Myometrial cell (primary cell): ENCODE measurements around the gene CHST1. TPM values are rescaled to one million over a fixed set of nuclear protein-coding genes. Genes with fewer than 3 reads are reported as not detected.

Experiments used
- total RNA-seq: library from RNA; depleted of rRNA; stranded (reverse); fragments of >200 nt; gene quantifications from 2 replicates; pipeline ENCODE4 v1.2.3, GENCODE V29; 2015

The CHST1 gene
- total RNA-seq = 1.1 and 1.4 TPM in 2 replicates

GRCh38 chr11:45665206-45665932 is at the start of gene CHST1:
Gene CHST1 (minus strand): TSS chr11:45665622. CDS start chr11:45650923, 14,699 bp downstream.

Other genes with a start within 250 kb of the CHST1 start
- 22.8 and 31.5 TPM in 2 replicates for gene SLC35C1, start 139.5 kb upstream of the CHST1 start, total RNA-seq
- 7.4 and 7.8 TPM in 2 replicates for gene CRY2, start 181.9 kb upstream of the CHST1 start, total RNA-seq
- 11.9 and 17.3 TPM in 2 replicates for gene MAPK8IP1, start 220.0 kb upstream of the CHST1 start, total RNA-seq
- gene FREY1, start 241.6 kb upstream of the CHST1 start, total RNA-seq = 0.18 TPM in 1 of 2 replicates, not detected in the other